OCI-LY7 (cell line): ENCODE data around the gene KIF26A. TPM values are rescaled to one million over a fixed set of nuclear protein-coding genes. Genes with fewer than 3 reads are reported as not detected.
A peak's percentile ranks its signal among the peaks of the same experiment; 100 is the strongest.

Experiments used
- BruUV-seq: library from RNA; stranded (reverse); fragments of 400-500 nt; replicated peaks from 2 replicates; lab custom pipeline; 2021; lab: Mats Ljungman, UMichigan
- CTCF ChIA-PET: fragments of 300-600 bp; sonication (Branson Sonifier 250); formaldehyde crosslinking; loops from one replicate; lab custom pipeline; 2022; ENCODE audit warnings: antibody characterized with exemption; ENCODE audit not compliant: unreplicated experiment; lab: Charles Lee
- POLR2A ChIA-PET: fragments of 300-600 bp; sonication (Branson Sonifier 250); formaldehyde crosslinking; loops from one replicate; lab custom pipeline; 2022; ENCODE audit warnings: antibody characterized with exemption; lab: Charles Lee
- DNase-seq: peaks from one replicate; pipeline ENCODE4 v3.0.0-alpha.2; 2015; ENCODE audit warnings: low spot score
- H2AFZ ChIP-seq: fragments of 200-600 bp; sonication (generic), shearing (Covaris generic); 2 replicates; pipeline ENCODE4 v1.6.1; 2014; ENCODE audit warnings: mild to moderate bottlenecking, antibody characterized with exemption, low read length, moderate library complexity
- H3K27ac ChIP-seq: fragments of 200-600 bp; sonication (generic); 2 replicates; pipeline ENCODE4 v1.5.1; 2014; ENCODE audit warnings: mixed run types, low read depth, mild to moderate bottlenecking, moderate library complexity, low read length, inconsistent platforms; ENCODE audit not compliant: poor library complexity, severe bottlenecking
- H3K36me3 ChIP-seq: fragments of 200-600 bp; sonication (generic); 2 replicates; pipeline ENCODE4 v1.6.1; 2014; ENCODE audit warnings: mild to moderate bottlenecking, antibody characterized with exemption, low read length, moderate library complexity, mixed read lengths; ENCODE audit not compliant: insufficient read depth
- H3K4me1 ChIP-seq: fragments of 200-600 bp; sonication (generic); 2 replicates; pipeline ENCODE4 v1.5.1; 2014; ENCODE audit warnings: mild to moderate bottlenecking, low read length; ENCODE audit not compliant: insufficient read depth, poor library complexity, severe bottlenecking
- H3K4me2 ChIP-seq: fragments of 200-600 bp; sonication (generic); 2 replicates; pipeline ENCODE4 v1.6.1; 2014; ENCODE audit warnings: mild to moderate bottlenecking, low read length
- H3K4me3 ChIP-seq: fragments of 200-600 bp; sonication (generic); 2 replicates; pipeline ENCODE4 v1.5.1; 2014; ENCODE audit warnings: mild to moderate bottlenecking, low read depth, low read length; ENCODE audit not compliant: poor library complexity, severe bottlenecking
- H3K79me2 ChIP-seq: fragments of 200-600 bp; sonication (generic); 2 replicates; pipeline ENCODE4 v1.6.1; 2016; ENCODE audit warnings: low read depth, mild to moderate bottlenecking, low read length, moderate library complexity, mixed read lengths; ENCODE audit not compliant: insufficient read depth
- H3K9me2 ChIP-seq: fragments of 200-600 bp; sonication (generic); 2 replicates; pipeline ENCODE4 v1.6.1; 2016; ENCODE audit warnings: mild to moderate bottlenecking, low read length, mixed read lengths; ENCODE audit not compliant: insufficient read depth
- H3K9me3 ChIP-seq: fragments of 200-600 bp; sonication (generic); 2 replicates; pipeline ENCODE4 v1.6.1; 2014; ENCODE audit warnings: mild to moderate bottlenecking, mixed run types, low read length, mixed read lengths
- H4K20me1 ChIP-seq: fragments of 200-600 bp; sonication (generic); 2 replicates; pipeline ENCODE4 v1.6.1; 2014; ENCODE audit warnings: mild to moderate bottlenecking, antibody characterized with exemption, low read length, moderate library complexity, mixed read lengths; ENCODE audit not compliant: insufficient read depth
- CTCF ChIP-seq: fragments of 200-600 bp; sonication (generic); conservative IDR thresholded peaks from 2 replicates; pipeline ENCODE4 v1.5.1; 2014; ENCODE audit warnings: mild to moderate bottlenecking, antibody characterized with exemption, low read length, moderate library complexity, mixed read lengths
- EZH2phosphoT487 ChIP-seq: fragments of 200-600 bp; sonication (generic); IDR thresholded peaks from 2 replicates; pipeline ENCODE4 v1.6.1; 2018; ENCODE audit warnings: low read depth, borderline replicate concordance, mild to moderate bottlenecking, mixed run types, antibody characterized with exemption, low read length, moderate library complexity, mixed read lengths
- intact Hi-C: fragments of 100-400 bp; cut with micrococcal nuclease; formaldehyde crosslinking; loops from one replicate; pipeline ENCODE4 v1.10.0; 2022; ENCODE audit not compliant: unreplicated experiment
- total RNA-seq, 2 experiments: library from RNA; depleted of rRNA in 1 of 2; stranded (reverse); fragments of >200 nt in 1 of 2; shearing (Covaris generic) in 1 of 2; gene quantifications; 2 replicates each; pipeline ENCODE4 v1.2.3, GENCODE V29; 2014 to 2022

The KIF26A gene
- total RNA-seq, 2 experiments from 2014 or later = not detected

- H2AFZ ChIP-seq = no peak overlapping the region
- no peaks in the 10 kb centered on the region for H3K79me2 ChIP-seq
- no peak overlapping the region for H3K27ac ChIP-seq
- no TSS peak for BruUV-seq
- no peaks in the 10 kb centered on the region for H3K9me3 ChIP-seq
- H4K20me1 ChIP-seq = no peaks in the 10 kb centered on the region
- TF ChIP-seq EZH2phosphoT487 = no peak
- peak; percentile 30; the same call in 1 of the 2 replicates for TF ChIP-seq CTCF
- ChIA-PET CTCF (no interaction called here), POLR2A (no interaction called here)
- peak; percentile 35 for DNase-seq
- H3K36me3 ChIP-seq = no peaks in the 10 kb centered on the region
- H3K4me1 ChIP-seq = peaks cover 3% of the 10 kb centered on the region
- no peak overlapping the region for H3K4me2 ChIP-seq
- no peaks in the 10 kb centered on the region for H3K9me2 ChIP-seq
- H3K4me3 ChIP-seq = no peak overlapping the region
- intact Hi-C loops = no loop called here
Measured at GRCh38 chr14:104096751-104097700, 41.4 kb upstream of the KIF26A start.

GRCh38 chr14:104098272-104099095, 39.9 kb upstream of the KIF26A start:
- intact Hi-C loops = no loop called here
- no peaks in the 10 kb centered on the region for H3K9me2 ChIP-seq
- H3K4me2 ChIP-seq = no peak overlapping the region
- POLR2A ChIA-PET = no interaction called here
- no peak overlapping the region for H2AFZ ChIP-seq
- no peaks in the 10 kb centered on the region for H3K9me3 ChIP-seq
- H3K36me3 ChIP-seq = no peaks in the 10 kb centered on the region
- BruUV-seq = no TSS peak
- H3K4me3 ChIP-seq = no peak overlapping the region
- H3K79me2 ChIP-seq = no peaks in the 10 kb centered on the region
- H3K27ac ChIP-seq = no peak overlapping the region
- no peak for TF ChIP-seq EZH2phosphoT487
- TF ChIP-seq CTCF = no peak
- no peaks in the 10 kb centered on the region for H4K20me1 ChIP-seq
- CTCF ChIA-PET = interaction anchor here (0.6 kb wide), 1 partner anchor 483 kb away, joined by 3 read pairs; no protein-coding TSS in a partner anchor
- DNase-seq = no peak
- H3K4me1 ChIP-seq = peaks cover 3% of the 10 kb centered on the region
